H1 (cell line): ENCODE results near the gene MAST1. TPM values are rescaled to one million over a fixed set of nuclear protein-coding genes. Genes with fewer than 3 reads are reported as not detected.

Experiments
- CTCF ChIA-PET: fragments of 300-600 bp; sonication (Branson Sonifier 250); formaldehyde crosslinking; loops from one replicate; lab custom pipeline; 2021; ENCODE audit not compliant: partially characterized antibody; lab: Charles Lee
- POLR2A ChIA-PET: fragments of 300-600 bp; sonication (Branson Sonifier 250); formaldehyde crosslinking; loops from one replicate; lab custom pipeline; 2021; ENCODE audit warnings: inconsistent platforms; ENCODE audit not compliant: partially characterized antibody; lab: Charles Lee
- DNase-seq, 2 experiments: peaks; one replicate each; pipeline versions ENCODE4 v3.0.0 to v3.0.0-alpha.2; 2010 to 2022; ENCODE audit warnings: low spot score in 2 of 2, low read depth in 1 of 2, mixed read lengths in 1 of 2
- FAIRE-seq: peaks from 2 replicates; lab custom pipeline; 2011; peaks lifted over from hg19 to GRCh38; lab: Jason Lieb, UNC
- H2AFZ ChIP-seq: 2 replicates; pipeline ENCODE4 v1.8.1; 2012; ENCODE audit warnings: low read length, inconsistent platforms
- H2AK5ac ChIP-seq: 2 replicates; pipeline ENCODE4 v1.6.1; 2013; ENCODE audit warnings: low read depth, low read length
- H2BK120ac ChIP-seq: replicated peaks from 2 replicates; pipeline ENCODE3; 2013; ENCODE audit warnings: low read depth, low read length, inconsistent platforms
- H2BK12ac ChIP-seq: 2 replicates; pipeline ENCODE4 v1.6.1; 2013; ENCODE audit warnings: low read depth, low read length
- H2BK15ac ChIP-seq: 2 replicates; pipeline ENCODE4 v1.6.1; 2013; ENCODE audit warnings: low read length
- H2BK20ac ChIP-seq: 2 replicates; pipeline ENCODE4 v1.6.1; 2013; ENCODE audit warnings: low read length
- H2BK5ac ChIP-seq: 2 replicates; pipeline ENCODE4 v1.6.1; 2013; ENCODE audit warnings: low read depth, low read length
- H3K14ac ChIP-seq: 2 replicates; pipeline ENCODE4 v1.6.1; 2013; ENCODE audit warnings: inconsistent platforms; ENCODE audit not compliant: insufficient read length
- H3K18ac ChIP-seq: 2 replicates; pipeline ENCODE4 v1.6.1; 2013; ENCODE audit warnings: low read length; ENCODE audit errors: extremely low read depth
- H3K23ac ChIP-seq: 2 replicates; pipeline ENCODE4 v1.6.1; 2013; ENCODE audit warnings: inconsistent platforms; ENCODE audit not compliant: insufficient read length
- H3K23me2 ChIP-seq: 2 replicates; pipeline ENCODE4 v1.6.1; 2013; ENCODE audit warnings: low read depth, low read length
- H3K27ac ChIP-seq: 2 replicates; pipeline ENCODE4 v1.6.1; 2011; ENCODE audit warnings: low read depth, low read length, inconsistent platforms
- H3K27me3 ChIP-seq, 4 experiments: replicated peaks in 1 of 4; 1 replicate in 1 of 4; 2 replicates in 3 of 4; pipeline versions ENCODE4 v1.6.1 to v1.8.1; 2011 to 2013; ENCODE audit warnings: low read length in 3 of 4, mild to moderate bottlenecking in 3 of 4, inconsistent platforms in 2 of 4, mixed read lengths in 2 of 4, moderate library complexity in 1 of 4; ENCODE audit not compliant: control insufficient read depth in 3 of 4, insufficient read depth in 3 of 4; ENCODE audit errors: extremely low read depth in 1 of 4
- H3K36me3 ChIP-seq, 4 experiments: 2 replicates each; pipeline versions ENCODE4 v1.6.1 to v1.8.1; 2011 to 2013; ENCODE audit warnings: mild to moderate bottlenecking in 4 of 4, low read length in 3 of 4, moderate library complexity in 2 of 4, control low read depth in 1 of 4, inconsistent platforms in 1 of 4; ENCODE audit not compliant: insufficient read depth in 4 of 4, control insufficient read depth in 2 of 4
- H3K4ac ChIP-seq: replicated peaks from 2 replicates; pipeline ENCODE3; 2013; ENCODE audit warnings: low read length, low read depth, mixed read lengths, inconsistent platforms; ENCODE audit not compliant: insufficient read length
- H3K4me1 ChIP-seq, 4 experiments: replicated peaks in 1 of 4; 1 replicate in 1 of 4; 2 replicates in 3 of 4; pipeline versions ENCODE4 v1.6.1 to v1.8.1; 2011 to 2013; ENCODE audit warnings: low read length in 3 of 4, inconsistent platforms in 2 of 4, mixed read lengths in 1 of 4; ENCODE audit not compliant: insufficient read depth in 4 of 4, control insufficient read depth in 3 of 4
- H3K4me2 ChIP-seq, 2 experiments: 2 replicates each; pipeline versions ENCODE4 v1.6.1 to v1.8.1; 2011 to 2013; ENCODE audit warnings: low read depth in 2 of 2, low read length in 2 of 2, control low read depth in 1 of 2, inconsistent platforms in 1 of 2, mild to moderate bottlenecking in 1 of 2; ENCODE audit not compliant: insufficient read depth in 1 of 2
- H3K4me3 ChIP-seq, 4 experiments: fragments of 200-600, 300-600 bp in 1 of 4; sonication (generic), shearing (Covaris generic), sonication (Bioruptor Twin) in 1 of 4; 2 replicates each; pipeline versions ENCODE4 v1.5.1 to v1.8.1; 2011 to 2016; ENCODE audit warnings: low read length in 4 of 4, low read depth in 3 of 4, control low read depth in 2 of 4, inconsistent platforms in 2 of 4, mild to moderate bottlenecking in 2 of 4, mixed read lengths in 1 of 4, moderate library complexity in 1 of 4; ENCODE audit not compliant: insufficient read depth in 2 of 4; ENCODE audit errors: extremely low read depth in 1 of 4
- H3K56ac ChIP-seq: replicated peaks from 2 replicates; pipeline ENCODE3; 2013; ENCODE audit warnings: low read depth, mild to moderate bottlenecking, mixed read lengths, low read length, inconsistent platforms; ENCODE audit not compliant: insufficient read length
- H3K79me1 ChIP-seq: 2 replicates; pipeline ENCODE4 v1.6.1; 2013; ENCODE audit warnings: low read depth, low read length, control low read depth
- H3K79me2 ChIP-seq, 2 experiments: 2 replicates each; pipeline versions ENCODE4 v1.6.1 to v1.8.1; 2012 to 2013; ENCODE audit warnings: low read length in 2 of 2, mild to moderate bottlenecking in 2 of 2, inconsistent platforms in 1 of 2; ENCODE audit not compliant: insufficient read depth in 2 of 2, control insufficient read depth in 1 of 2
- H3K9ac ChIP-seq, 4 experiments: replicated peaks in 1 of 4; 1 replicate in 1 of 4; 2 replicates in 3 of 4; pipeline versions ENCODE4 v1.6.1 to v1.8.1; 2011 to 2013; ENCODE audit warnings: low read depth in 3 of 4, low read length in 3 of 4, control low read depth in 2 of 4, mild to moderate bottlenecking in 2 of 4, moderate library complexity in 2 of 4, inconsistent platforms in 1 of 4; ENCODE audit errors: extremely low read depth in 1 of 4
- H3K9me3 ChIP-seq, 2 experiments: 2 replicates each; pipeline versions ENCODE4 v1.6.1 to v1.8.1; 2012 to 2013; ENCODE audit warnings: mild to moderate bottlenecking in 2 of 2, moderate library complexity in 2 of 2, control low read depth in 1 of 2, inconsistent platforms in 1 of 2, low read depth in 1 of 2, low read length in 1 of 2, mixed read lengths in 1 of 2; ENCODE audit not compliant: insufficient read depth in 2 of 2
- H4K20me1 ChIP-seq, 2 experiments: replicated peaks in 1 of 2; 2 replicates each; pipeline versions ENCODE3 to v1.8.1; 2011 to 2013; ENCODE audit warnings: inconsistent platforms in 2 of 2, low read length in 2 of 2, mild to moderate bottlenecking in 1 of 2; ENCODE audit not compliant: insufficient read depth in 2 of 2, control insufficient read depth in 1 of 2
- H4K5ac ChIP-seq: 2 replicates; pipeline ENCODE4 v1.6.1; 2013; ENCODE audit warnings: low read length, low read depth, mixed read lengths, inconsistent platforms; ENCODE audit not compliant: insufficient read length
- H4K8ac ChIP-seq: 2 replicates; pipeline ENCODE4 v1.8.0; 2013; ENCODE audit warnings: mild to moderate bottlenecking, moderate library complexity, low read length, inconsistent platforms; ENCODE audit not compliant: insufficient read depth; ENCODE audit errors: extremely low read depth
- H4K91ac ChIP-seq: replicated peaks from 2 replicates; pipeline ENCODE3; 2013; ENCODE audit warnings: low read length, mixed read lengths, inconsistent platforms; ENCODE audit not compliant: insufficient read length
- CHD2 ChIP-seq: IDR thresholded peaks from 2 replicates; pipeline ENCODE4 v1.6.1; 2012; ENCODE audit warnings: low read length, improper control_type of control experiment
- POU5F1 ChIP-seq: IDR thresholded peaks from 2 replicates; pipeline ENCODE4 v1.6.1; 2011; ENCODE audit warnings: low read depth, mild to moderate bottlenecking, low read length, moderate library complexity
- RFX5 ChIP-seq: IDR thresholded peaks from 2 replicates; pipeline ENCODE4 v1.6.1; 2011; ENCODE audit warnings: low read depth, low read length, improper control_type of control experiment, borderline replicate concordance
- SAP30 ChIP-seq: fragments of 300-600 bp; sonication (generic); IDR thresholded peaks from 2 replicates; pipeline ENCODE4 v1.7.1; 2012; ENCODE audit warnings: low read length, moderate library complexity, mild to moderate bottlenecking, inconsistent platforms; ENCODE audit not compliant: insufficient read depth, insufficient replicate concordance
- TCF12 ChIP-seq: IDR thresholded peaks from 2 replicates; pipeline ENCODE4 v1.6.1; 2011; ENCODE audit warnings: low read depth, mild to moderate bottlenecking, low read length
- TEAD4 ChIP-seq: IDR thresholded peaks from 2 replicates; pipeline ENCODE4 v1.6.1; 2012; ENCODE audit warnings: low read depth, low read length, inconsistent platforms, mixed read lengths
- WGBS, 2 experiments: shearing (Covaris generic) in 1 of 2; methylation state at CpG; one replicate each; pipeline versions ENCODE4 v1.1.6 to v1.1.7; 2013 to 2015; ENCODE audit warnings: low lambda C conversion rate in 2 of 2, mixed read lengths in 2 of 2, inconsistent platforms in 1 of 2, low coverage in 1 of 2, missing lambda C conversion rate in 1 of 2; ENCODE audit not compliant: insufficient replicate concordance in 2 of 2, insufficient coverage in 1 of 2, insufficient read length in 1 of 2; ENCODE audit errors: extremely low coverage in 1 of 2, missing lambda C conversion rate in 1 of 2; 5-methylcytosine and 5-hydroxymethylcytosine counted together
- polyA plus RNA-seq, 7 experiments: library from polyadenylated mRNA; depleted of rRNA in 3 of 7; stranded (reverse) in 5 of 7; unstranded in 2 of 7; fragments of >200 nt in 5 of 7; fragments of 200-250 nt in 2 of 7; gene quantifications; 1 replicate in 5 of 7; 2 replicates in 1 of 7; 4 replicates in 1 of 7; pipeline versions ENCODE4 v1.2.1 to v1.2.3, GENCODE V29; 2011 to 2013; ENCODE audit warnings: missing spikeins in 2 of 7, mixed read lengths in 2 of 7
- total RNA-seq: library from RNA; stranded (reverse); fragmentation: NEBNext Ultra II Directional; extraction: Animal tissue kit (Norgen Biotek cat#: 25700); gene quantifications from 2 replicates; pipeline ENCODE4 v1.2.1, GENCODE V29; 2021

Gene MAST1
- total and polyA plus RNA-seq, 2 of the 8 experiments (the other 6 are each of a cell fraction or from before 2014, with no cell fraction given): 15.6 to 28.3 TPM

GRCh38 chr19:12802267-12803106 is 35.8 kb upstream of the MAST1 start:
- no peak for FAIRE-seq
- POLR2A ChIA-PET: interaction anchor here (0.6 to 15.2 kb wide), 15 partner anchors 10 to 1359 kb away, joined by 3 to 317 read pairs (median 3); partner anchors contain the start of genes HOOK2, JUNB and TRIR

More at GRCh38 chr19:12802267-12803106, 35.8 kb upstream of the MAST1 start:
- H4K91ac ChIP-seq: peak overlapping the region; percentile 46
- no peak overlapping the region; a peak in 1 of 7 replicates for H3K9ac ChIP-seq
- peak overlapping the region; percentile 91 to 92 for H3K4me2 ChIP-seq
- H3K14ac ChIP-seq: no peak overlapping the region
- H3K18ac ChIP-seq: no peak overlapping the region
- no peak overlapping the region for H4K5ac ChIP-seq
- H3K23ac ChIP-seq: no peak overlapping the region
- no peaks in the 10 kb centered on the region for H3K9me3 ChIP-seq
- TF ChIP-seq POU5F1 (no peak), RFX5 (no peak), TEAD4 (no peak), CHD2 (no peak), TCF12 (no peak), SAP30 (peak; percentile 12)
- H3K36me3 ChIP-seq: peaks cover 8 to 19% (median 14%) of the 10 kb centered on the region in 4 experiments; a peak in 7 of 8 replicates
- peaks cover 0 to 4% (median under 1%) of the 10 kb centered on the region in 4 experiments; a peak in 2 of 7 replicates for H3K27me3 ChIP-seq
- H3K79me1 ChIP-seq: peaks cover 7% of the 10 kb centered on the region
- peaks cover 18% of the 10 kb centered on the region; the same call in 1 of the 2 replicates for H3K23me2 ChIP-seq
- WGBS, 2 experiments: 58% methylated on average over 22 of the region's 22 CpGs; no CpG with 5 or more reads in 1 of the 2 experiments
- H3K4me3 ChIP-seq: peak overlapping the region; percentile 85 to 98 (median 97)
- H2BK15ac ChIP-seq: no peak overlapping the region
- no peak for DNase-seq
- H3K56ac ChIP-seq: peak overlapping the region; percentile 11
- no peak overlapping the region for H2BK12ac ChIP-seq
- no peak overlapping the region for H2BK20ac ChIP-seq
- peaks cover 0 to 16% of the 10 kb centered on the region in 2 experiments; a peak in 2 of 4 replicates for H3K79me2 ChIP-seq
- CTCF ChIA-PET: interaction anchor here (0.6 to 17.9 kb wide), 13 partner anchors 11 to 89 kb away, joined by 3 to 288 read pairs (median 5); partner anchors contain the start of gene JUNB
- no peak overlapping the region for H2BK120ac ChIP-seq
- H2AK5ac ChIP-seq: no peak overlapping the region
- H2BK5ac ChIP-seq: no peak overlapping the region
- H3K27ac ChIP-seq: 0 out of 2 replicates have a peak overlapping the region, but pooled peaks have one; percentile 3
- peaks cover 0 to 6% of the 10 kb centered on the region in 2 experiments for H4K20me1 ChIP-seq
- peaks cover 0 to 20% (median 13%) of the 10 kb centered on the region in 4 experiments; a peak in 6 of 7 replicates for H3K4me1 ChIP-seq
- no peak overlapping the region; the same call in 1 of the 2 replicates for H4K8ac ChIP-seq
- no peak overlapping the region for H3K4ac ChIP-seq
- H2AFZ ChIP-seq: peak overlapping the region; percentile 73; the same call in 1 of the 2 replicates
